IMR-90 (cell line): ENCODE measurements around the gene CCR3.

Source experiments
- CTCF ChIP-seq: conservative IDR thresholded peaks from 2 replicates; pipeline ENCODE4 v1.5.1; 2012; ENCODE audit warnings: mild to moderate bottlenecking, low read depth, low read length, improper control_type of control experiment
- MXI1 ChIP-seq: IDR thresholded peaks from 2 replicates; pipeline ENCODE4 v1.6.1; 2012; ENCODE audit warnings: low read depth, mild to moderate bottlenecking, low read length, moderate library complexity, borderline replicate concordance
- POLR2A ChIP-seq: IDR thresholded peaks from 2 replicates; pipeline ENCODE4 v1.6.1; 2012; ENCODE audit warnings: mild to moderate bottlenecking, low read depth, low read length
- RAD21 ChIP-seq: IDR thresholded peaks from 2 replicates; pipeline ENCODE4 v1.6.1; 2012; ENCODE audit warnings: low read length, improper control_type of control experiment
- RFX5 ChIP-seq: IDR thresholded peaks from 2 replicates; pipeline ENCODE4 v1.8.0; 2012; ENCODE audit warnings: low read depth, mild to moderate bottlenecking, low read length, moderate library complexity
- SMC3 ChIP-seq: fragments of 150-350 bp; IDR thresholded peaks from 2 replicates; pipeline ENCODE4 v1.6.1; 2016; ENCODE audit warnings: low read depth, mild to moderate bottlenecking, antibody characterized with exemption, low read length, moderate library complexity
- USF2 ChIP-seq: fragments of 150-350 bp; IDR thresholded peaks from 2 replicates; pipeline ENCODE4 v1.6.1; 2017; ENCODE audit warnings: mild to moderate bottlenecking, antibody characterized with exemption, low read length, low read depth

- TF ChIP-seq CTCF (no peak), SMC3 (no peak), MXI1 (no peak), RFX5 (no peak), RAD21 (no peak), POLR2A (no peak), USF2 (no peak)
Measured at GRCh38 chr3:46298871-46299607, 56.8 kb downstream of the CCR3 start.
